ENCODE data around the gene NLRC3. TPM values are rescaled to one million over a fixed set of nuclear protein-coding genes. Genes with fewer than 3 reads are reported as not detected.

The NLRC3 gene
- total and polyA plus RNA-seq, 3 experiments from 2014 or later: 20.5 to 49.8 (median 21.3) TPM

DNA sequence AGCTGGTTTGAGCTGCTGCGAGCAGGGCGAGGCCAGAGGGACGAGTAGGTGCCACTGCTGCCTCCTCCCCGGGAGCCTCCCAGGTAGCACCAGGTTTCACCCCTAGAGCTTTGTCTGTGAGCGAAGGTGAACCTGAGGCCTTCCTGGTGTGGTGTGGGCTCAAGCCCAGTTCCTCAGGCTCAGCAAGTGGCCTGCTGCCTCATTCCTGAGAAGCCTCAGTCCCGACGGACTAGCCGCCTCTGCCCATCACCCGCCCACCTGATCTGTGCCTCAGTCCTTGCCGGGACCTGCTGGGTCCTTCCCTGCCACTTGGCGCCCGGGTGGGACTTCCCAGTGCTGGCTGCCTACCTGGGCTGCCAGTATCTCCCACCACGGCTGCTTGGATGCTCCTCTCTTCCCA is 1.7 kb downstream of the NLRC3 start:
- Mint-ChIP-seq H3K27ac (peak overlapping the region; percentile 83 to 97 (median 92)), H3K4me1 (peaks cover 53 to 80% (median 53%) of the 10 kb centered on the region in 3 donors), H3K27me3 (no peaks in the 10 kb centered on the region), H3K4me3 (peak overlapping the region; percentile 97 to 100 (median 99)), H3K9me3 (peaks cover 0 to 4% (median 2%) of the 10 kb centered on the region in 5 donors), H3K36me3 (peaks cover 9 to 44% (median 11%) of the 10 kb centered on the region in 3 donors)
- Histone ChIP-seq H3K36me3 (ENCODE audit: insufficient read depth, low read length) (peaks cover 6% of the 10 kb centered on the region), H3K4me1 (ENCODE audit: insufficient read depth, low read length) (peaks cover 46% of the 10 kb centered on the region), H3K9me3 (ENCODE audit: low read length) (no peaks in the 10 kb centered on the region), H3K27me3 (ENCODE audit: insufficient read depth, low read length, poor library complexity, severe bottlenecking) (no peaks in the 10 kb centered on the region), H3K4me3 (ENCODE audit: low read length) (peak overlapping the region; percentile 98), H3K27ac (ENCODE audit: low read depth, low read length) (peak overlapping the region; percentile 76)
- ChIA-PET CTCF (interaction anchor here (1.4 kb wide), 1 partner anchor 548 kb away, joined by 3 read pairs; no protein-coding TSS in a partner anchor), POLR2A (no interaction called here)
- no peak for DNase-seq

DNA sequence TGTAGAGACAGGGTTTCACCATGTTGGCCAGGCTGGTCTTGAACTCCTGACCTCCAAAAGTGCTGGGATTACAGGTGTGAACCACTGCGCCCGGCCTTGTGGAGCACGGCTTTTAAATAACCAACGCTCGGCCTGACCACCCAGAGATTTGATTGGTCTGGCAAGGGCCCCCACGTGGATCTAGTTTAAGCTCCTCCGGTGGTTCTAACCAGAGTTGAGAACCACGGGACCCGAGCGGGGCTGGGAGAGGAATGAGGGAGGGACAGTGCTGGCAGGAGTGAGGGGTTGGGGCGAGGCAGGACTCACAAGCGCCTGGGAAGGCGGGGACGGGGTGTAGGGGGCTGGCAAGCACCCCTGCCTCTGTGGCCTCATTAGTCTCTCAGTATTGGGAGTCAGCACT is 3.0 kb downstream of the NLRC3 start:
- Histone ChIP-seq H3K36me3 (ENCODE audit: insufficient read depth, low read length) (peaks cover 10% of the 10 kb centered on the region), H3K9me3 (ENCODE audit: low read length) (no peaks in the 10 kb centered on the region), H3K27ac (ENCODE audit: low read depth, low read length) (no peak overlapping the region), H3K4me3 (ENCODE audit: low read length) (no peak overlapping the region), H3K27me3 (ENCODE audit: insufficient read depth, low read length, poor library complexity, severe bottlenecking) (no peaks in the 10 kb centered on the region), H3K4me1 (ENCODE audit: insufficient read depth, low read length) (peaks cover 33% of the 10 kb centered on the region)
- H3K27me3 Mint-ChIP-seq: no peaks in the 10 kb centered on the region
- peak overlapping the region in 6 of 7 donors; percentile 97 to 100 (median 99) for H3K4me3 Mint-ChIP-seq
- peaks cover 16 to 54% (median 18%) of the 10 kb centered on the region in 3 donors for H3K36me3 Mint-ChIP-seq
- H3K9me3 Mint-ChIP-seq: peaks cover 0 to 8% (median 5%) of the 10 kb centered on the region in 5 donors
- DNase-seq: peak in 1 of 5 donors; percentile 30
- ChIA-PET CTCF (interaction anchor here (0.7 kb wide), 1 partner anchor 80 kb away, joined by 3 read pairs; the partner anchor contains the start of gene DNASE1), POLR2A (no interaction called here)
- peak overlapping the region in 7 of 8 donors; percentile 57 to 97 (median 92) for H3K27ac Mint-ChIP-seq
- peaks cover 45 to 77% (median 50%) of the 10 kb centered on the region in 3 donors for H3K4me1 Mint-ChIP-seq

DNA sequence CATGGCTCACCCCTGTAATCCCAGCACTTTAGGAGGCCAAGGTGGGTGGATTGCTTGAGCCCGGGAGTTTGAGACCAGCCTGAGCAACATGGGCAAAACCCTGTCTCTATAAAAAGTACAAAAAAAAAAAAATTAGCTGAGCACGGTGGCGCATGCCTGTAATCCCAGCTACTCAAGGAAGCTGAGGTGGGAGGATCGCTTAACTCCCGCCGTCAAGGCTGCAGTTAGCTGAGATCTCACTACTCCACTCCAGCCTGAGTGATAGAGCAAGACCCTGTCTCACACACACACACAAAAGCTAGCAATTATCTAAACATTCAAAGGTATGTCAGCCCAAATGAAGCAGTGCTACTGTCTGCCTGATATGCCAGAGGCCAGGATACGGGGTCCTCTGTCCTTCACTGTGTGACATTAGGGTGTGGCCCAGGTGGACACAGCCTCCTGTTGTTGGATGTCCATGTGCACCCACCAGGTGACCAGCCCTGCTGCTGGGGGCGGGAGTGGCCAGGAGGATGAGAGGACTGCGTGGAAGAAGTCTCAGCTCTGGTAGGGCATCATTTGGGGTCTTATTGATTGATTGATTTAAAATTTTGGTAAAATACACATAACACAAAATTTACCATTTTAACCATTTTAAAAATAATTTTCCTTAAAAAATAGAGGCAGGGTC is 3.9 kb downstream of the NLRC3 start:
- Mint-ChIP-seq H3K4me3 (peak overlapping the region; percentile 52 to 93 (median 74)), H3K36me3 (peaks cover 18 to 58% (median 18%) of the 10 kb centered on the region in 3 donors)
- POLR2A ChIA-PET: no interaction called here

DNA sequence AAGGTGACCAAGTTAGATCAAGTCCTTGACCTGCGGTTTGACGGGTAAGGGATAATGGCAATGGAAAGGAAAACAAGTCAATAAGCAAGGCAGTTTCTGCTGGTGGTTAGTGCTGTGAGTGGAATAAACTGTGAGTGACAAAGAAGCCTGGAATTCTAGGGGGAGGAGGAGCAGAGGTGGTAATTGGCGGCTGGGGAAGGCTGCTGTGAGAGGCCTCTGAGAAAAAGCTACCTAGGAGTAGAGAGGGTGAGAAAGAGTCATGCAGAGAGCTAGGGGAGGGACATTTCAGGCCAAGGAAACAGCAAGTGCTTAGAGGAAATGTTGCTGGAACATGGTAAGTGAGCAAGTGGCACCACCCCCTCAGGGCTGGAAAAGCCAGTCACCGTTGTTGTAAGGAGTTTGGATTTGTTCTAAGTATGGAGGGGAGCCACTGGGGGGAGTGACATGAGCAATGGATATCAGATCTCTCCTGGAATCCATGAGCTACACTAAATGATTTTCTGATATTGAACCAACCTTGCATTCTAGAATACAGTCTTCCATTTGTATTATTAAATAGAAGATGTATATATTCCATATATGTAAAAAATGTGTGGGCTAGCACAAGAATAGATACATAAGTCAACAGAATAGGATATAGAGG is 6.7 kb downstream of the NLRC3 start:
- Histone ChIP-seq H3K27ac (ENCODE audit: low read depth, low read length) (no peak overlapping the region), H3K36me3 (ENCODE audit: insufficient read depth, low read length) (peaks cover 10% of the 10 kb centered on the region), H3K9me3 (ENCODE audit: low read length) (no peaks in the 10 kb centered on the region), H3K4me1 (ENCODE audit: insufficient read depth, low read length) (peaks cover 18% of the 10 kb centered on the region), H3K4me3 (ENCODE audit: low read length) (no peak overlapping the region), H3K27me3 (ENCODE audit: insufficient read depth, low read length, poor library complexity, severe bottlenecking) (no peaks in the 10 kb centered on the region)
- Mint-ChIP-seq H3K27me3 (no peaks in the 10 kb centered on the region), H3K4me3 (peak overlapping the region in 4 of 7 donors; percentile 6 to 71 (median 35)), H3K36me3 (peaks cover 18 to 66% (median 18%) of the 10 kb centered on the region in 3 donors), H3K27ac (peak overlapping the region in 7 of 8 donors; percentile 47 to 85 (median 72)), H3K9me3 (peaks cover 0 to 8% (median 5%) of the 10 kb centered on the region in 5 donors), H3K4me1 (peaks cover 35 to 55% (median 36%) of the 10 kb centered on the region in 3 donors)
- ChIA-PET POLR2A (no interaction called here), CTCF (no interaction called here)
- peak in 1 of 5 donors; percentile 1 for DNase-seq

More for the DNA sequence above, 3.9 kb downstream of the NLRC3 start:
- Histone ChIP-seq H3K27me3 (ENCODE audit: insufficient read depth, low read length, poor library complexity, severe bottlenecking) (no peaks in the 10 kb centered on the region), H3K9me3 (ENCODE audit: low read length) (no peaks in the 10 kb centered on the region), H3K27ac (ENCODE audit: low read depth, low read length) (no peak overlapping the region), H3K4me3 (ENCODE audit: low read length) (no peak overlapping the region), H3K36me3 (ENCODE audit: insufficient read depth, low read length) (peaks cover 10% of the 10 kb centered on the region), H3K4me1 (ENCODE audit: insufficient read depth, low read length) (peaks cover 26% of the 10 kb centered on the region)
- Mint-ChIP-seq H3K4me1 (peaks cover 43 to 72% (median 44%) of the 10 kb centered on the region in 3 donors), H3K27ac (peak overlapping the region; percentile 73 to 94 (median 84)), H3K9me3 (peaks cover 0 to 8% (median 5%) of the 10 kb centered on the region in 5 donors), H3K27me3 (no peaks in the 10 kb centered on the region)
- CTCF ChIA-PET: no interaction called here
- DNase-seq: peak in 1 of 5 donors; percentile 41

DNA sequence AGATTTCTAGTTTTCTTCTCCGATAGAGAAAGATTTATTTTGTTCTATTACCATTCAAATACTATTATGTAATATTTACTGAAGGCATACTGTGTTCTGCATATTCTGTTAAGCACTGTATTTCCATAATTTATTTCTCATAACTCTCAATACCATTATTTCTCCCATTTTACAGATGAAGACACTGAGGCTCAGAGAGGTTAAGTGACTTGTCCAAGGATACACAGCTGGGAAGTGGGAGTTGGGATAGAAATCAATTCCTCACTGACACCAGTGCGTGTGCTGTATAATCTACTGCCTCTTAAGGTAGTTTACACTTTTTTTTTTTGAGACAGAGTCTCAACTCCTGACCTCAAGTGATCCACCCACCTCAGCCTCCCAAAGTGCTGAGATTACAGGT is 7.4 kb downstream of the NLRC3 start:
- Histone ChIP-seq H3K36me3 (ENCODE audit: insufficient read depth, low read length) (peaks cover 14% of the 10 kb centered on the region), H3K27me3 (ENCODE audit: insufficient read depth, low read length, poor library complexity, severe bottlenecking) (no peaks in the 10 kb centered on the region), H3K4me1 (ENCODE audit: insufficient read depth, low read length) (peaks cover 11% of the 10 kb centered on the region), H3K27ac (ENCODE audit: low read depth, low read length) (no peak overlapping the region), H3K9me3 (ENCODE audit: low read length) (no peaks in the 10 kb centered on the region), H3K4me3 (ENCODE audit: low read length) (no peak overlapping the region)
- peaks cover 28 to 48% (median 30%) of the 10 kb centered on the region in 3 donors for H3K4me1 Mint-ChIP-seq
- H3K9me3 Mint-ChIP-seq: peaks cover 0 to 8% (median 5%) of the 10 kb centered on the region in 5 donors
- ChIA-PET CTCF (no interaction called here), POLR2A (no interaction called here)
- DNase-seq: no peak
- peak overlapping the region in 2 of 8 donors; percentile 73 to 85 for H3K27ac Mint-ChIP-seq
- H3K27me3 Mint-ChIP-seq: no peaks in the 10 kb centered on the region
- peaks cover 18 to 68% (median 21%) of the 10 kb centered on the region in 3 donors for H3K36me3 Mint-ChIP-seq
- peak overlapping the region in 2 of 7 donors; percentile 2 to 71 for H3K4me3 Mint-ChIP-seq

DNA sequence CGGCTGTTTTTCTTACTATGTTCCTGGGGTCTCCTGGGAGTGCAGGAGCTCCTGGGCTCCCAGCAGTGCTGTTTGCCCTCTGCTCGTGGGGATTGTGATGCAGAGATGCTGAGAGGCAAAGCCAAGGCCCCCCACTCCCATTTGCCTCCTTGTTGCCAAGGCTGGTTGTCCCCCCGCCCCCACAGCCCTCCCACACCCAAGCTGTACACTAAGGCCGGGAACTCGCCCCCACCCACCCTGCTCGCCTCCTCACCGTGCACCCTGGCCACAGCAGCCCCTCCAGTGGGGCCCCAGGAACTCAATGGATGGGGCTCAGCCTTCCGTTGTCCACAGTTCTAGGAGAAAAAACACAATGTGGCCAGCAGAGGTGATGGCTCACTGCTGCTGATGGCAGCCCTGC is 10.2 kb downstream of the NLRC3 start:
- CTCF ChIA-PET: interaction anchor here (0.5 to 1.8 kb wide), 2 partner anchors 40 to 1665 kb away, joined by 3 to 4 read pairs; no protein-coding TSS in a partner anchor

DNA sequence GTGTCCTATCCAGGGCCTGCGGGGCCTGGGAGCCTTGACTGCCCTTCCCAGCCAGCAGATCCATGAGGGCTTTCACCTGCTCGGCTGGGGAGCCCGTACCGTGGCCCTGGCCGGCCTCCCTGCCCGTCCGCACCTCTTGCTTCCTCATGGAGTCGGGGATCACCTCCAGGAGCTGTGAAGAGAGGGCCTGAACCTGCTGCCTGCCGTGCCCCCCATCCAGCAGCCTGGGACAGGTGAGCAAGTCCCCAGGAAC is 12.4 kb downstream of the NLRC3 start:
- peaks cover 4 to 77% (median 6%) of the 10 kb centered on the region in 3 donors for H3K36me3 Mint-ChIP-seq
- H3K36me3 ChIP-seq (ENCODE audit: insufficient read depth, low read length): peaks cover 39% of the 10 kb centered on the region

More for the DNA sequence above, 10.2 kb downstream of the NLRC3 start:
- Mint-ChIP-seq H3K4me1 (peaks cover 9 to 21% (median 14%) of the 10 kb centered on the region in 3 donors), H3K27me3 (no peaks in the 10 kb centered on the region), H3K27ac (peak overlapping the region in 1 of 8 donors; percentile 91), H3K36me3 (peaks cover 16 to 76% (median 17%) of the 10 kb centered on the region in 3 donors), H3K4me3 (no peak overlapping the region), H3K9me3 (peaks cover 0 to 8% (median 5%) of the 10 kb centered on the region in 5 donors)
- peaks cover 38% of the 10 kb centered on the region for H3K36me3 ChIP-seq (ENCODE audit: insufficient read depth, low read length)
- no peaks in the 10 kb centered on the region for H3K4me1 ChIP-seq (ENCODE audit: insufficient read depth, low read length)
- H3K27ac ChIP-seq (ENCODE audit: low read depth, low read length): no peak overlapping the region
- no peak for DNase-seq
- no peak overlapping the region for H3K4me3 ChIP-seq (ENCODE audit: low read length)
- H3K9me3 ChIP-seq (ENCODE audit: low read length): no peaks in the 10 kb centered on the region
- POLR2A ChIA-PET: no interaction called here
- H3K27me3 ChIP-seq (ENCODE audit: insufficient read depth, low read length, poor library complexity, severe bottlenecking): no peaks in the 10 kb centered on the region

More for the DNA sequence above, 12.4 kb downstream of the NLRC3 start:
- Histone ChIP-seq H3K4me3 (ENCODE audit: low read length) (no peak overlapping the region), H3K27me3 (ENCODE audit: insufficient read depth, low read length, poor library complexity, severe bottlenecking) (no peaks in the 10 kb centered on the region), H3K27ac (ENCODE audit: low read depth, low read length) (no peak overlapping the region), H3K4me1 (ENCODE audit: insufficient read depth, low read length) (no peaks in the 10 kb centered on the region), H3K9me3 (ENCODE audit: low read length) (no peaks in the 10 kb centered on the region)
- Mint-ChIP-seq H3K9me3 (no peaks in the 10 kb centered on the region), H3K27me3 (no peaks in the 10 kb centered on the region), H3K27ac (no peak overlapping the region), H3K4me3 (no peak overlapping the region), H3K4me1 (peaks cover 0 to 7% (median 3%) of the 10 kb centered on the region in 3 donors)
- ChIA-PET CTCF (no interaction called here), POLR2A (no interaction called here)
- no peak for DNase-seq

Data from CD8-positive, alpha-beta memory T cell (primary cell).